HepG2 (cell line): Measurements from ENCODE around the gene ADM. TPM values are rescaled to one million over a fixed set of nuclear protein-coding genes. Genes with fewer than 3 reads are reported as not detected.

Source experiments
- CHD2 ChIP-seq: IDR thresholded peaks from 2 replicates; pipeline ENCODE4 v1.6.1; 2011; ENCODE audit warnings: low read depth, low read length, improper control_type of control experiment
- DMAP1 ChIP-seq: IDR thresholded peaks from 2 replicates; pipeline ENCODE4 v1.6.1; 2016
- FOXM1 ChIP-seq: sonication (generic); formaldehyde crosslinking; IDR thresholded peaks from 2 replicates; pipeline ENCODE4 v1.5.0; 2020; ENCODE audit warnings: missing genetic modification reagents
- HNF4G ChIP-seq, 2 experiments: sonication (generic) in 1 of 2; formaldehyde crosslinking in 1 of 2; IDR thresholded peaks; 2 replicates each; pipeline versions ENCODE4 v1.4.0 to v1.6.1; 2011 to 2020; ENCODE audit warnings: borderline replicate concordance in 2 of 2, low read depth in 2 of 2, mild to moderate bottlenecking in 2 of 2, low read length in 1 of 2, missing genetic modification reagents in 1 of 2, moderate library complexity in 1 of 2
- KLF11 ChIP-seq: IDR thresholded peaks from 2 replicates; pipeline ENCODE4 v1.6.1; 2016; ENCODE audit warnings: missing compliant biosample characterization
- MEF2D ChIP-seq: sonication (generic); formaldehyde crosslinking; IDR thresholded peaks from 2 replicates; pipeline ENCODE4 v1.5.1; 2020; ENCODE audit warnings: mild to moderate bottlenecking, missing genetic modification reagents
- MIXL1 ChIP-seq: IDR thresholded peaks from 2 replicates; pipeline ENCODE4 v1.6.1; 2016
- PBX2 ChIP-seq: IDR thresholded peaks from 2 replicates; pipeline ENCODE4 v1.6.1; 2016; ENCODE audit warnings: control low read depth
- PLSCR1 ChIP-seq: sonication (generic); formaldehyde crosslinking; IDR thresholded peaks from 2 replicates; pipeline ENCODE4 v1.5.0; 2020; ENCODE audit warnings: missing genetic modification reagents, mild to moderate bottlenecking, borderline replicate concordance
- YEATS2 ChIP-seq: sonication (generic); formaldehyde crosslinking; IDR thresholded peaks from 2 replicates; pipeline ENCODE4 v1.4.0; 2020; ENCODE audit warnings: missing genetic modification reagents, borderline replicate concordance
- ZMYM4 ChIP-seq: sonication (generic); formaldehyde crosslinking; IDR thresholded peaks from 2 replicates; pipeline ENCODE4 v1.8.1; 2023; ENCODE audit warnings: mild to moderate bottlenecking, missing genetic modification reagents
- ZNF101 ChIP-seq: sonication (generic); formaldehyde crosslinking; IDR thresholded peaks from 2 replicates; pipeline ENCODE4 v1.4.0; 2020; ENCODE audit warnings: mild to moderate bottlenecking, low read depth, missing genetic modification reagents, borderline replicate concordance
- ZNF382 ChIP-seq: sonication (generic); formaldehyde crosslinking; IDR thresholded peaks from 2 replicates; pipeline ENCODE4 v1.5.0; 2020; ENCODE audit warnings: missing genetic modification reagents, mild to moderate bottlenecking, borderline replicate concordance
- ZNF468 ChIP-seq: sonication (generic); formaldehyde crosslinking; IDR thresholded peaks from 2 replicates; pipeline ENCODE4 v1.8.0; 2022; ENCODE audit warnings: mild to moderate bottlenecking, moderate library complexity, missing genetic modification reagents
- ZNF530 ChIP-seq: sonication (generic); formaldehyde crosslinking; IDR thresholded peaks from 2 replicates; pipeline ENCODE4 v1.5.0; 2020; ENCODE audit warnings: low read depth, mild to moderate bottlenecking, missing genetic modification reagents
- ZNF580 ChIP-seq: IDR thresholded peaks from 2 replicates; pipeline ENCODE4 v1.6.1; 2016; ENCODE audit warnings: low read depth, borderline replicate concordance
- ZNF740 ChIP-seq: sonication (generic); formaldehyde crosslinking; IDR thresholded peaks from 2 replicates; pipeline ENCODE4 v1.4.0; 2020; ENCODE audit warnings: missing genetic modification reagents
- ZNF775 ChIP-seq: sonication (generic); formaldehyde crosslinking; IDR thresholded peaks from 2 replicates; pipeline ENCODE4 v1.4.0; 2020; ENCODE audit warnings: missing genetic modification reagents, mild to moderate bottlenecking, moderate library complexity, borderline replicate concordance
- ZNF777 ChIP-seq: sonication (generic); formaldehyde crosslinking; IDR thresholded peaks from 2 replicates; pipeline ENCODE4 v1.4.0; 2020; ENCODE audit warnings: missing genetic modification reagents
- ZNF839 ChIP-seq: sonication (generic); formaldehyde crosslinking; IDR thresholded peaks from 2 replicates; pipeline ENCODE4 v1.4.0; 2020; ENCODE audit warnings: missing genetic modification reagents, mild to moderate bottlenecking, borderline replicate concordance
- polyA plus RNA-seq, 8 experiments: library from polyadenylated mRNA; depleted of rRNA in 3 of 8; stranded (reverse) in 7 of 8; unstranded in 1 of 8; fragments of >200 nt; fragmentation: Illumina TruSeq in 4 of 8; extraction: Trizol in 4 of 8; gene quantifications; 2 replicates each; pipeline versions ENCODE4 v1.2.1 to v1.2.3, GENCODE V29; 2011 to 2016; ENCODE audit warnings: low read depth in 4 of 8, missing spikeins in 1 of 8, mixed read lengths in 1 of 8; ENCODE audit not compliant: insufficient read depth in 1 of 8
- total RNA-seq, 5 experiments: library from RNA; depleted of rRNA; stranded (reverse); fragments of >200 nt; fragmentation: Illumina TruSeq; extraction: Trizol; gene quantifications; 2 replicates each; pipeline ENCODE4 v1.2.3, GENCODE V29; 2016; ENCODE audit warnings: low read depth in 1 of 5
- TF ChIP-seq, protein P1 (sequence below): sonication (generic); formaldehyde crosslinking; IDR thresholded peaks from 2 replicates; pipeline ENCODE4 v1.5.0; 2020; ENCODE audit warnings: mild to moderate bottlenecking, missing genetic modification reagents
- TF ChIP-seq, protein P2 (sequence below): sonication (generic); formaldehyde crosslinking; IDR thresholded peaks from 2 replicates; pipeline ENCODE4 v1.4.0; 2020; ENCODE audit warnings: missing genetic modification reagents
- TF ChIP-seq, protein P3 (sequence below): IDR thresholded peaks from 2 replicates; pipeline ENCODE4 v1.6.1; 2012; ENCODE audit warnings: inconsistent platforms

ADM gene
- total and polyA plus RNA-seq, 2 of the 13 experiments (the other 11 are each of a cell fraction or from before 2014, with no cell fraction given), result 10.7 to 26.1 TPM

DNA sequence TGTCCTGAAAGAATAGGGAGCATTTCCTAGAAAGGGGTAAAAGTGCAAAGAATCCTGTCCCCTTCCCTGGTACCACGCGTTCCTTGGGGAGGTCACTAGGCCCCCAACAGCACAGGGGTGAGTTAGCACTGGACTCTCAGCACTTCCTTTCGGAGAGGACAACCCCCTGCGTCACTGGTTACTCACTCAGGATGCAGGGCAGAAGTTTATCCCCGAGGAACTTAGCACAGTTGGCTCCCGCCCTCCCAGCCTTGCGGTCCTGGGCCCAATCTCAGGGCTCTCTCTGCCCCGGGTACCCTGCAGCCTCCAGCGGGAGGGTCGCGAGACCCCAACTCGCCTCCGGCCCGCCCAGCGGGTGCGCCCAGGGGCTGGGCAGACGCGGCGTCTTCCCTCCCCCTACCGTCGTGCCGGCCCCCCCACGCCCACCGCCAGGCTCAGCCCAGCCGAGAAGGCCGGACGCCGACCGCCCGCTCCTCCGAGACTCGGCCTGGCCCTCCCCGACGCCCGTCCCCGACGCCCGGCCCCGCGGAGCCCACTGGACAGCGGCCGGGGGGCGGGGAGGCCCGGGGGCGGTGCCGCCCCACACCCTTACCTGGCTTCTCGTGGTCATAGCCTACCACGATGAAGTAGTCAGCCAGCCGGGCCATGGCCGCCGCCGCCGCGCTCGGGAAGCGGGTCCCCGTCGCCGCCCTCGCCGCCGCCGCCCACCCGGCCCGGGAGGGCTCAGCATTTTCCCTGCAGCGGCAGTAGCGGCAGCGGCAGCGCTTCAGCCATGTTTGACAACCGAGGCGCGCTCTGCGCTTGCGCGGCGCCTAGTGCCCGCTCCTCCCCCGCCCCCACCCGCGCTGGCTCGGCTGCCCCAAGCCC lies 11.2 kb upstream of the ADM start, which contains the start of gene SBF2 (continued):
- TF ChIP-seq ZNF580 (CRISPR knock-in tag) (0 out of 2 replicates have a peak, but pooled peaks have one; percentile 17), CHD2 (no peak), ZNF839 (no peak), HNF4G (IDR thresholded peaks at IDR 0.05; ENCODE audit: borderline replicate concordance, low read depth, low read length) (no peak), HNF4G (CRISPR knock-in tag; IDR thresholded peaks at IDR 0.05; ENCODE audit: borderline replicate concordance, low read depth) (no peak), ZNF775 (CRISPR knock-in tag) (no peak), DMAP1 (CRISPR knock-in tag) (peak; percentile 56; the same call in 1 of the 2 replicates), ZNF740 (CRISPR knock-in tag) (peak; percentile 81), MEF2D (no peak), ZNF101 (CRISPR knock-in tag) (no peak), ZNF468 (CRISPR knock-in tag) (no peak), KLF11 (CRISPR knock-in tag) (no peak), ZNF382 (no peak), ZNF530 (no peak), MIXL1 (no peak), ZMYM4 (CRISPR knock-in tag) (no peak), FOXM1 (CRISPR knock-in tag) (no peak), PBX2 (CRISPR knock-in tag) (no peak), ZNF777 (CRISPR knock-in tag) (peak; percentile 97), PLSCR1 (CRISPR knock-in tag) (no peak), YEATS2 (CRISPR knock-in tag) (no peak)
- TF ChIP-seq, protein P1, sequence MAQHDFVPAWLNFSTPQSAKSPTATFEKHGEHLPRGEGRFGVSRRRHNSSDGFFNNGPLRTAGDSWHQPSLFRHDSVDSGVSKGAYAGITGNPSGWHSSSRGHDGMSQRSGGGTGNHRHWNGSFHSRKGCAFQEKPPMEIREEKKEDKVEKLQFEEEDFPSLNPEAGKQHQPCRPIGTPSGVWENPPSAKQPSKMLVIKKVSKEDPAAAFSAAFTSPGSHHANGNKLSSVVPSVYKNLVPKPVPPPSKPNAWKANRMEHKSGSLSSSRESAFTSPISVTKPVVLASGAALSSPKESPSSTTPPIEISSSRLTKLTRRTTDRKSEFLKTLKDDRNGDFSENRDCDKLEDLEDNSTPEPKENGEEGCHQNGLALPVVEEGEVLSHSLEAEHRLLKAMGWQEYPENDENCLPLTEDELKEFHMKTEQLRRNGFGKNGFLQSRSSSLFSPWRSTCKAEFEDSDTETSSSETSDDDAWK (CRISPR knock-in tag), result no peak
- TF ChIP-seq, protein P2, sequence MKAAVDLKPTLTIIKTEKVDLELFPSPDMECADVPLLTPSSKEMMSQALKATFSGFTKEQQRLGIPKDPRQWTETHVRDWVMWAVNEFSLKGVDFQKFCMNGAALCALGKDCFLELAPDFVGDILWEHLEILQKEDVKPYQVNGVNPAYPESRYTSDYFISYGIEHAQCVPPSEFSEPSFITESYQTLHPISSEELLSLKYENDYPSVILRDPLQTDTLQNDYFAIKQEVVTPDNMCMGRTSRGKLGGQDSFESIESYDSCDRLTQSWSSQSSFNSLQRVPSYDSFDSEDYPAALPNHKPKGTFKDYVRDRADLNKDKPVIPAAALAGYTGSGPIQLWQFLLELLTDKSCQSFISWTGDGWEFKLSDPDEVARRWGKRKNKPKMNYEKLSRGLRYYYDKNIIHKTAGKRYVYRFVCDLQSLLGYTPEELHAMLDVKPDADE (CRISPR knock-in tag), result no peak
- TF ChIP-seq, protein P3, sequence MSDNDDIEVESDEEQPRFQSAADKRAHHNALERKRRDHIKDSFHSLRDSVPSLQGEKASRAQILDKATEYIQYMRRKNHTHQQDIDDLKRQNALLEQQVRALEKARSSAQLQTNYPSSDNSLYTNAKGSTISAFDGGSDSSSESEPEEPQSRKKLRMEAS, result no peak; the same call in none of the 2 replicates
